GM18909 (cell line): Measurements from ENCODE around the gene RUNX1.
A peak's percentile ranks its signal among the peaks of the same experiment; 100 is the strongest.
"Not testable (repeated sequence)": the region's sequence is repeated elsewhere in the genome, so short reads cannot be mapped to it uniquely, and the experiment has no call there.

ENCODE experiments used
- ATAC-seq: cut with Tn5 transposase; IDR thresholded peaks from one replicate; pipeline ENCODE4 v1.9.1; 2021; ENCODE audit warnings: mild to moderate bottlenecking; ENCODE audit not compliant: unreplicated experiment, poor library complexity

RUNX1 gene

GRCh38 chr21:34980423-34981115 lies 68.5 kb downstream of the RUNX1 start:
- ATAC-seq = no peak

GRCh38 chr21:34979383-34979782 lies 69.7 kb downstream of the RUNX1 start:
- no peak for ATAC-seq

- ATAC-seq = no peak
Observed at GRCh38 chr21:34977333-34977732, 71.8 kb downstream of the RUNX1 start.

- peak; percentile 93 for ATAC-seq
Observed at GRCh38 chr21:34974162-34974981, 74.7 kb downstream of the RUNX1 start.

GRCh38 chr21:34973685-34974084 lies 75.4 kb downstream of the RUNX1 start:
- no peak for ATAC-seq

GRCh38 chr21:34971656-34972055 lies 77.4 kb downstream of the RUNX1 start:
- ATAC-seq = no peak

- ATAC-seq = no peak
Observed at GRCh38 chr21:34970566-34970965, 78.5 kb downstream of the RUNX1 start.

- no peak for ATAC-seq
Observed at GRCh38 chr21:34970167-34970500, 79.0 kb downstream of the RUNX1 start.

- ATAC-seq = no peak
Observed at GRCh38 chr21:34969423-34970166, 79.5 kb downstream of the RUNX1 start.

GRCh38 chr21:34968414-34969333 lies 80.4 kb downstream of the RUNX1 start:
- ATAC-seq = no peak

GRCh38 chr21:34967509-34968289 lies 81.4 kb downstream of the RUNX1 start:
- no peak for ATAC-seq

GRCh38 chr21:34966881-34967280 lies 82.2 kb downstream of the RUNX1 start:
- ATAC-seq = not testable (repeated sequence)

- no peak for ATAC-seq
Observed at GRCh38 chr21:34965200-34966174, 83.6 kb downstream of the RUNX1 start.

- ATAC-seq = no peak
Observed at GRCh38 chr21:34962586-34963222, 86.4 kb downstream of the RUNX1 start.

GRCh38 chr21:34962136-34962535 lies 87.0 kb downstream of the RUNX1 start:
- ATAC-seq = no peak

GRCh38 chr21:34960687-34961086 lies 88.4 kb downstream of the RUNX1 start:
- no peak for ATAC-seq

GRCh38 chr21:34959607-34960006 lies 89.5 kb downstream of the RUNX1 start:
- ATAC-seq = no peak

- ATAC-seq = no peak
Observed at GRCh38 chr21:34958040-34958439, 91.1 kb downstream of the RUNX1 start.
